K562 (cell line): ENCODE results near the gene UMAD1. TPM values are rescaled to one million over a fixed set of nuclear protein-coding genes. Genes with fewer than 3 reads are reported as not detected.

Source experiments
- CUX1 ChIP-seq: fragments of 200-800 bp; sonication (Bioruptor generic); IDR thresholded peaks from 2 replicates; pipeline ENCODE4 v1.6.1; 2016; ENCODE audit warnings: missing genetic modification characterization, missing compliant biosample characterization
- L3MBTL2 ChIP-seq: fragments of 450-650 bp; IDR thresholded peaks from 2 replicates; pipeline ENCODE4 v1.6.1; 2016; ENCODE audit warnings: mild to moderate bottlenecking, moderate library complexity
- MGA ChIP-seq: fragments of 450-650 bp; IDR thresholded peaks from 2 replicates; pipeline ENCODE4 v1.6.1; 2016; ENCODE audit warnings: mild to moderate bottlenecking, moderate library complexity
- ZNF512 ChIP-seq: IDR thresholded peaks from 2 replicates; pipeline ENCODE4 v1.6.1; 2016; ENCODE audit warnings: missing genetic modification characterization, missing compliant biosample characterization
- polyA plus RNA-seq, 8 experiments: library from polyadenylated mRNA; depleted of rRNA in 4 of 8; stranded (reverse) in 5 of 8; unstranded in 3 of 8; fragments of >200 nt; fragmentation: Nextera tagmentation in 2 of 8; fragmentation: Illumina TruSeq in 1 of 8; extraction: Ambion mirVana in 2 of 8; extraction: Trizol in 1 of 8; gene quantifications; 2 replicates each; pipeline versions ENCODE4 v1.2.1 to v1.2.3, GENCODE V29; 2011 to 2014; ENCODE audit warnings: inconsistent platforms in 1 of 8, missing spikeins in 1 of 8
- total RNA-seq, 7 experiments: library from RNA; depleted of rRNA in 6 of 7; stranded (reverse); fragments of >200 nt in 6 of 7; fragmentation: Illumina TruSeq in 2 of 7; extraction: Trizol in 2 of 7; gene quantifications; 2 replicates each; pipeline versions ENCODE4 v1.2.1 to v1.2.3, GENCODE V29; 2011 to 2021; ENCODE audit warnings: low replicate concordance in 1 of 7

UMAD1 gene
- total and polyA plus RNA-seq, 9 of the 15 experiments (the other 6 are each of a cell fraction or from before 2014, with no cell fraction given) = 9.0 to 26.7 (median 13.3) TPM

- TF ChIP-seq MGA (peak; percentile 45; the same call in 1 of the 2 replicates), ZNF512 (tag) (peak; percentile 4; the same call in 1 of the 2 replicates), CUX1 (CRISPR knock-in tag) (no peak), L3MBTL2 (peak; percentile 67)
These were observed 228.0 kb downstream of the UMAD1 start (continued) for GRCh38 chr7:7868572-7868899.
